ENCODE data around the gene FUT8. TPM values are rescaled to one million over a fixed set of nuclear protein-coding genes. Genes with fewer than 3 reads are reported as not detected.
A peak's percentile ranks its signal among the peaks of the same experiment; 100 is the strongest.

Gene FUT8
- total and polyA plus RNA-seq, 2 donors (not counting 1 experiment from before 2014, with no cell fraction given) = 13.2 to 91.8 TPM

DNA sequence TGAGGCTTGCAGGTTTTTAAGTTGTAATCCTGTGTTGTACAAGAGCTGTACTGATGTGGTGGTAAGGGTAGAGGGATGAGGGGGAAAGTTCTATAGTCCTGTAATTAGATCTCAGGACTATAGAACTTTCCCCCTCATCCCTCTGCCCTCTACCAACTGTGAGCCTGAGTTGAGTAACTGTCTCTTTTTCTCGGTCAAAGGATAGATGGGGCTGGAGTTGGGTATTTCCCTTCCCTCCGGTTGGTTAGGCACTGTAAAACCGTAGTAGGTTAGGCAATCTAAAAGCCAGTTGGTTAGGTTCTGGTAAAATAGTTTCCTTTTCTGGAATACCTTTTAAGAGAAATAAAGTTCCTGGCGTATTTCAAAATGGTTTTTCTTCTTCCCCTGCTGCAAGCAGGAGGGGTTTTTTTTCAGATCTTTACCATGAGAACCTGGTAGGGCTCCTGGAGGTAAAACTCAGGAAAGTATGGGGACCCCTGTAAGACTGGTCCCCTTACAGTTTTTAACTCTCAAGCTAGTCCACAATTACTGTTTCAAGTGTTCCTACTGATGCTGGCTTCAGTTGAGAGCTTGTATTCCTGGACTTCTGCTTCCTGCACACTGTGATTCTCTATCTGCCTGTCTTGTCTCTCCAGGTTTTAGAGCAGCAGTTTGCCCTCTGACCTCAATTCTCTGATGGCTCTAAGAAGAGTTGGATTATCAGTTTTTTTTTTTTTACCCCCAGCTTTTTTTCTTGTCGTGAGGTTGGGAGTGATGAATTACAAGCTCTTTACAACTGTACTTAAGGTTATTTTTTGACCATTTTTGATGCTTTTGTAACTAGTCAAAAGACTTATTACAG, 58.7 kb downstream of the FUT8 start:
- ATAC-seq (ENCODE audit: low read depth) = peak; percentile 69
- 40% methylated on average over 2 of the region's 5 CpGs for WGBS (ENCODE audit: insufficient coverage)
- Histone ChIP-seq H3K4me1 (ENCODE audit: control insufficient read depth in 2 of 2, insufficient read depth in 2 of 2, low read length in 2 of 2) (peaks cover 21 to 28% of the 10 kb centered on the region in 2 donors), H3K9ac (ENCODE audit: low read length) (no peak overlapping the region), H3K79me2 (ENCODE audit: control insufficient read depth, insufficient read depth, low read length) (peaks cover 96% of the 10 kb centered on the region), H4K20me1 (ENCODE audit: control insufficient read depth, insufficient read depth, low read length, poor library complexity, severe bottlenecking) (peaks cover 45% of the 10 kb centered on the region), H2AFZ (ENCODE audit: insufficient read depth, low read depth, low read length, poor library complexity, severe bottlenecking) (no peak overlapping the region), H3K9me3 (ENCODE audit: control extremely low read depth in 1 of 3, control insufficient read depth in 2 of 3, insufficient read depth in 1 of 3, low read length in 2 of 3) (no peaks in the 10 kb centered on the region), H3K27ac (ENCODE audit: low read length in 2 of 2) (peak overlapping the region; percentile 9 to 18), H3K27me3 (replicated peaks in 1 of 4; ENCODE audit: control extremely low read depth in 1 of 4, control insufficient read depth in 3 of 4, insufficient read depth in 4 of 4, low read length in 3 of 4) (no peaks in the 10 kb centered on the region), H3K4me2 (replicated peaks; ENCODE audit: low read depth, low read length, poor library complexity, severe bottlenecking) (peak overlapping the region; percentile 43), H3K4me3 (ENCODE audit: control extremely low read depth in 1 of 5, extremely low read depth in 1 of 5, insufficient read depth in 1 of 5, low read depth in 2 of 5, low read length in 4 of 5) (no peak overlapping the region), H3K36me3 (replicated peaks in 1 of 2; ENCODE audit: control extremely low read depth in 1 of 2, control insufficient read depth in 1 of 2, extremely low read depth in 1 of 2, insufficient read depth in 2 of 2, low read length in 1 of 2) (peaks cover 0 to 15% of the 10 kb centered on the region in 2 experiments)
- Mint-ChIP-seq H3K9me3 (ENCODE audit: insufficient read depth) (no peaks in the 10 kb centered on the region), H3K4me1 (peaks cover 48% of the 10 kb centered on the region), H3K27ac (no peak overlapping the region), H3K27me3 (no peaks in the 10 kb centered on the region), H3K4me3 (peak overlapping the region; percentile 26)
- TF ChIP-seq CTCF (IDR thresholded peaks at IDR 0.05) = no peak
- TF ChIP-seq EZH2 (IDR thresholded peaks at IDR 0.05; ENCODE audit: borderline replicate concordance, insufficient read depth, low read depth, low read length, poor library complexity, severe bottlenecking) = no peak
- peak; percentile 33 for DNase-seq
- intact Hi-C loops (cut with micrococcal nuclease) = loop anchor here (1.0 kb wide), 1 partner anchor 8 kb away; no protein-coding TSS in a partner anchor
- POLR2A ChIA-PET = no interaction called here
- CTCF ChIA-PET = interaction anchor here (0.7 kb wide), 2 partner anchors 11 to 97 kb away, joined by 3 to 4 read pairs; no protein-coding TSS in a partner anchor

DNA sequence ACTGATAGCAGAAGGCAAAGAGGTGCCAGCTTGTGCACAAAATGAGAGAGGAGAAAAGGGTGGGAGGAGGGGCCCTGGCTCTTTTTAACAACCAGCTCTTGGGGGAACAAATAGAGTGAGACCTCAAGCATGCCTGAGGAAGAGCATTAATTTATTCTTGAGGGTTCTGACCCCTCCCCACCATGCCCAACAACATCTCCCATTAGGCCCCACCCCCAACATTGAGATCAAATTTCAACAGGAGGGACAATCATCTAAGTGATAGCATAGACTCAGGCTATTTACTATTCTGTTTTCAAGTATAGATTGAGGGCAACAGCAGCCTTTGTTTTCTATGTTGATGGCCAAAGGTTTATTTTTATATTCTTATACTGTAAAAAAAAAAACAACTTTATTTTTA, 59.7 kb downstream of the FUT8 start:
- CTCF ChIA-PET = interaction anchor here (0.7 kb wide), 1 partner anchor 12 kb away, joined by 4 read pairs; no protein-coding TSS in a partner anchor
- Histone ChIP-seq H2AFZ (ENCODE audit: insufficient read depth, low read depth, low read length, poor library complexity, severe bottlenecking) (no peak overlapping the region), H3K4me3 (ENCODE audit: control extremely low read depth in 1 of 5, extremely low read depth in 1 of 5, insufficient read depth in 1 of 5, low read depth in 2 of 5, low read length in 4 of 5) (no peak overlapping the region), H3K36me3 (replicated peaks in 1 of 2; ENCODE audit: control extremely low read depth in 1 of 2, control insufficient read depth in 1 of 2, extremely low read depth in 1 of 2, insufficient read depth in 2 of 2, low read length in 1 of 2) (peaks cover 0 to 15% of the 10 kb centered on the region in 2 experiments), H3K4me2 (replicated peaks; ENCODE audit: low read depth, low read length, poor library complexity, severe bottlenecking) (no peak overlapping the region), H3K4me1 (ENCODE audit: control insufficient read depth in 2 of 2, insufficient read depth in 2 of 2, low read length in 2 of 2) (peaks cover 22 to 28% of the 10 kb centered on the region in 2 donors), H3K9ac (ENCODE audit: low read length) (no peak overlapping the region), H3K9me3 (ENCODE audit: control extremely low read depth in 1 of 3, control insufficient read depth in 2 of 3, insufficient read depth in 1 of 3, low read length in 2 of 3) (no peaks in the 10 kb centered on the region), H3K27ac (ENCODE audit: low read length in 2 of 2) (no peak overlapping the region), H4K20me1 (ENCODE audit: control insufficient read depth, insufficient read depth, low read length, poor library complexity, severe bottlenecking) (peaks cover 45% of the 10 kb centered on the region), H3K27me3 (replicated peaks in 1 of 4; ENCODE audit: control extremely low read depth in 1 of 4, control insufficient read depth in 3 of 4, insufficient read depth in 4 of 4, low read length in 3 of 4) (no peaks in the 10 kb centered on the region), H3K79me2 (ENCODE audit: control insufficient read depth, insufficient read depth, low read length) (peaks cover 95% of the 10 kb centered on the region)
- POLR2A ChIA-PET = no interaction called here
- intact Hi-C loops (cut with micrococcal nuclease) = no loop called here
- Mint-ChIP-seq H3K27ac (peak overlapping the region; percentile 56), H3K4me1 (peaks cover 53% of the 10 kb centered on the region), H3K4me3 (no peak overlapping the region), H3K27me3 (no peaks in the 10 kb centered on the region), H3K9me3 (ENCODE audit: insufficient read depth) (no peaks in the 10 kb centered on the region)
- ATAC-seq (ENCODE audit: low read depth) (no peak), DNase-seq (no peak)
- TF ChIP-seq EZH2 (IDR thresholded peaks at IDR 0.05; ENCODE audit: borderline replicate concordance, insufficient read depth, low read depth, low read length, poor library complexity, severe bottlenecking) (no peak), CTCF (IDR thresholded peaks at IDR 0.05) (no peak)
